ENCODE data around the gene KXD1. TPM values are rescaled to one million over a fixed set of nuclear protein-coding genes. Genes with fewer than 3 reads are reported as not detected.
"Not testable (repeated sequence)": the region's sequence is repeated elsewhere in the genome, so short reads cannot be mapped to it uniquely, and the experiment has no call there.

KXD1 gene
- total and polyA plus RNA-seq, 10 of the 15 experiments (the other 5 are each of a cell fraction or from before 2014, with no cell fraction given): 27.5 to 209 (median 129) TPM

DNA sequence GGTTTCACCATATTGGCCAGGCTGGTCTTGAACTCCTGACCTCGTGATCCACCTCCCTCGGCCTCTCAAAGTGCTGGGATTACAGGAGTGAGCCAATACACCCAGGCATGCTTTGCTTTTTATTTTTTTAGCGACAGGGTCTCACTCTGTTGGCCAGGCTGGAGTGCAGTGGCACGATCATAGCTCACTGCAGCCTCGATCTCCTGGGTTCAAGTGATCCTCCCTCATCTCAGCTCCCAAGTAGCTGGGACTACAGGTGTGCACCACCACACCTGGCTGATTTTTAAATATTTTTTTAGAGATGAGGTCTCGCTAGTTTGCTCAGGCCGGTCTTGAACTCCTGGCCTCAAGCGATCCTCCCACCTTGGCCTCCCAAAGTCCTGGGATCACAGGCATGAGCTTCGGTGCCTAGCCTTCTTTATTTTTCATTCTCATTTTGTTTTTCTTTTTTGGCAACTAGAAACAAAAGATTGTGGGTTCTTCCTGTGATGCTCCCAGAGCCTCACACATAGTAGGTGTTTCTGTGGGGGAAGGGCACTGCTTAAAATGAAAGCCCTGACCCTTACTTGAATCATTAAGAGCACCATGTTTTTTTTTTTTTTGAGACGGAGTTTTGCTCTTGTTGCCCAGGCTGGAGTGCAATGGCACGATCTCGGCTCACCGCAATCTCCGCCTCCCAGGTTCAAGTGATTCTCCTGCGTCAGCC lies 43.2 kb downstream of the KXD1 start:
- H3K27me3 ChIP-seq (replicated peaks in 1 of 2; ENCODE audit: control insufficient read depth in 2 of 2, insufficient read depth in 2 of 2, low read length in 1 of 2); H3K36me3 ChIP-seq (ENCODE audit: control insufficient read depth in 2 of 2, insufficient read depth in 2 of 2, low read length in 1 of 2); DNase-seq (ENCODE audit: low read depth, low spot score); H3K27ac ChIP-seq (ENCODE audit: control insufficient read depth, insufficient read depth); H3K9me3 ChIP-seq (replicated peaks; ENCODE audit: control insufficient read depth, insufficient read depth, low read length); in situ Hi-C loops (cut with MboI); H2AFZ ChIP-seq (ENCODE audit: control insufficient read depth, low read depth, low read length); BruUV-seq (replicated peaks); RAD21 ChIA-PET (ENCODE audit: unreplicated experiment); ATAC-seq; SMC1A ChIA-PET (ENCODE audit: uncharacterized antibody, unreplicated experiment); intact Hi-C loops (cut with micrococcal nuclease; ENCODE audit: unreplicated experiment); H3K9ac ChIP-seq (ENCODE audit: control insufficient read depth, insufficient read depth, low read length); H3K4me1 ChIP-seq (ENCODE audit: control insufficient read depth, insufficient read depth, low read length); H3K79me2 ChIP-seq (ENCODE audit: control insufficient read depth, insufficient read depth, low read length); H3K4me3 ChIP-seq; H4K20me1 ChIP-seq (ENCODE audit: control insufficient read depth, insufficient read depth); H3K4me2 ChIP-seq (ENCODE audit: control insufficient read depth, insufficient read depth); FAIRE-seq; CTCF ChIA-PET: not testable (repeated sequence)
- 71% methylated on average over 15 of the region's 15 CpGs for WGBS (ENCODE audit: insufficient coverage, insufficient replicate concordance, low lambda C conversion rate, missing lambda C conversion rate)
- POLR2A ChIA-PET: interaction anchor here (0.5 to 0.6 kb wide), 2 partner anchors 118 to 280 kb away, joined by 3 read pairs; no protein-coding TSS in a partner anchor

DNA sequence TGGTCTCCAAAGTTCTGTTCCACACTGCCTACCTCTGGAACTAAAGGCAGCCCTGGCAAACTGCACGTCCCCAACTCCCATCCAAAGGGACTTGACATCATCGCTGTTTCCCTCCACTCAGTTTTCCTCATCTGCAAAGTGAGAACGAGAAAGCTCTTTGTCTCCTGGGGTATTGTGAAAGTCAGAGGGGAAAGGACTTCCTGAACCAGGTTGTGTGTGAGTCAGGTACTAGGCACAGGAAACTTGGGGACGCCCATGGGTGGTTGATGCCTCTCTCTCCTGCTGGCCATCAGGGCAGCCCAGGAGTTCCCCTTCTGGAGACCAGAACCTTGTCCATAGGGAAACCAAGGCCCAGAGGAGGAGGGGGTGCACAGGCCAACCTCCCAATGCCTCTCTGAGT lies 44.2 kb downstream of the KXD1 start:
- FAIRE-seq (no peak), DNase-seq (ENCODE audit: low read depth, low spot score) (no peak), ATAC-seq (no peak)
- TF ChIP-seq SMC3 (IDR thresholded peaks at IDR 0.05; ENCODE audit: borderline replicate concordance, low read length): no peak
- CTCF ChIA-PET: interaction anchor here (0.6 kb wide), 1 partner anchor 14 kb away, joined by 4 read pairs; no protein-coding TSS in a partner anchor
- Histone ChIP-seq H3K27me3 (replicated peaks in 1 of 2; ENCODE audit: control insufficient read depth in 2 of 2, insufficient read depth in 2 of 2, low read length in 1 of 2) (peaks cover 8 to 10% of the 10 kb centered on the region in 2 experiments), H3K79me2 (ENCODE audit: control insufficient read depth, insufficient read depth, low read length) (no peaks in the 10 kb centered on the region), H4K20me1 (ENCODE audit: control insufficient read depth, insufficient read depth) (no peaks in the 10 kb centered on the region; the same call in 1 of the 2 replicates), H2AFZ (ENCODE audit: control insufficient read depth, low read depth, low read length) (no peak overlapping the region), H3K4me2 (ENCODE audit: control insufficient read depth, insufficient read depth) (no peak overlapping the region), H3K4me3 (no peak overlapping the region), H3K9me3 (replicated peaks; ENCODE audit: control insufficient read depth, insufficient read depth, low read length) (no peaks in the 10 kb centered on the region), H3K36me3 (ENCODE audit: control insufficient read depth in 2 of 2, insufficient read depth in 2 of 2, low read length in 1 of 2) (no peaks in the 10 kb centered on the region), H3K9ac (ENCODE audit: control insufficient read depth, insufficient read depth, low read length) (no peak overlapping the region), H3K27ac (ENCODE audit: control insufficient read depth, insufficient read depth) (no peak overlapping the region), H3K4me1 (ENCODE audit: control insufficient read depth, insufficient read depth, low read length) (no peaks in the 10 kb centered on the region)
- RAD21 ChIA-PET (ENCODE audit: unreplicated experiment): no interaction called here
- WGBS (ENCODE audit: insufficient coverage, insufficient replicate concordance, low lambda C conversion rate, missing lambda C conversion rate): 49% methylated on average over 4 of the region's 4 CpGs
- POLR2A ChIA-PET: no interaction called here
- SMC1A ChIA-PET (ENCODE audit: uncharacterized antibody, unreplicated experiment): no interaction called here
- in situ Hi-C loops (cut with MboI): no loop called here
- intact Hi-C loops (cut with micrococcal nuclease; ENCODE audit: unreplicated experiment): no loop called here
- no TSS peak for BruUV-seq (replicated peaks)
